Mucosa of descending colon (tissue), 3 donors: ENCODE measurements around the gene NDUFA12. TPM values are rescaled to one million over a fixed set of nuclear protein-coding genes. Genes with fewer than 3 reads are reported as not detected.
"Not testable (repeated sequence)": the region's sequence is repeated elsewhere in the genome, so short reads cannot be mapped to it uniquely, and the experiment has no call there.

Experiments
- ATAC-seq: fragments of 200-7000 bp; cut with Tn5 transposase; one replicate; pipeline ENCODE4 v1.9.1; 2020; ENCODE audit warnings: mild to moderate bottlenecking, moderate library complexity
- DNase-seq, 3 donors: peaks; one replicate each; pipeline ENCODE4 v3.0.0-alpha.2; 2020
- H3K36me3 ChIP-seq: fragments of 200-600 bp; one replicate; pipeline ENCODE4 v1.8.0; 2021; ENCODE audit warnings: low read depth, mild to moderate bottlenecking
- H3K4me1 ChIP-seq: fragments of 200-600 bp; one replicate; pipeline ENCODE4 v1.8.0; 2021; ENCODE audit warnings: low read depth, mild to moderate bottlenecking
- H3K4me3 ChIP-seq: fragments of 200-600 bp; one replicate; pipeline ENCODE4 v1.8.0; 2021; ENCODE audit warnings: mild to moderate bottlenecking
- H3K9me3 ChIP-seq: fragments of 200-600 bp; one replicate; pipeline ENCODE4 v1.8.0; 2021; ENCODE audit warnings: mild to moderate bottlenecking
- intact Hi-C, 2 donors: fragments of 100-400 bp; cut with DNase I in 1 of 2; cut with micrococcal nuclease in 1 of 2; formaldehyde crosslinking; loops; one replicate each; pipeline versions ENCODE4 v1.11.0 to v1.11.1; 2022; cut with DNase I, micrococcal nuclease
- total RNA-seq, 3 donors: library from RNA; stranded (reverse); fragmentation: NEBNext Ultra II Directional in 2 of 3; extraction: Animal tissue kit (Norgen Biotek cat#: 25700) in 2 of 3; gene quantifications; one replicate each; pipeline versions ENCODE4 v1.2.1 to v1.2.4, GENCODE V29; 2021 to 2023
- TF ChIP-seq, protein P1 (sequence below): fragments of 200-600 bp; IDR thresholded peaks from one replicate; pipeline ENCODE4 v1.8.0; 2022; ENCODE audit warnings: antibody characterized with exemption, mild to moderate bottlenecking
- donor health status: DM: no; HTN: no; CAD: no; lungs with moderate emphysema.
- donor health status: DM: no; HTN: no; CAD: no.
- donor health status: DM: no; HTN: yes; CAD: no.

NDUFA12 gene
- total RNA-seq, 3 donors from 2014 or later, result 107 to 124 (median 113) TPM

DNA sequence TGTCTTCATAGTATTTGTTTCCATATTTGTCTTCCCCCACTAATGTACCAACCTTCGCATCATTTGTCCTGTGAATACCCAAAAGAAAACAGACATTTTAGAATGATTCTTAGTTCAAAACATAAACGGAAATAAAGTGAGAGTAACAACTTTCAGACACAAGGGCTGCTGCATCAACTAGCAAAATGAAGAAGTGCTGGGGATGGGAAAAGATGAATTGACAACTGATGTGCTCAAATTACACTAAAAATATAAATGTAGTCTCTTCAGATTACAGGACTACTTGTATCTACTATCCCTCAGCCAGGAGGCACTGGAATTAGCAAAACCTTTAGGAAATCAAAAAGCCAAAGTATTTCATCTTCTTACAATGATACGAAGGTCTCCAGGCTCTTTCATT, 743 bp downstream of the NDUFA12 start:
- H3K36me3 ChIP-seq, result no peaks in the 10 kb centered on the region
- H3K9me3 ChIP-seq, result peaks cover 10% of the 10 kb centered on the region
- ATAC-seq, result no peak
- H3K4me1 ChIP-seq, result peaks cover 10% of the 10 kb centered on the region
- peak overlapping the region; percentile 66 for H3K4me3 ChIP-seq
- no peak for DNase-seq
- TF ChIP-seq, protein P1, sequence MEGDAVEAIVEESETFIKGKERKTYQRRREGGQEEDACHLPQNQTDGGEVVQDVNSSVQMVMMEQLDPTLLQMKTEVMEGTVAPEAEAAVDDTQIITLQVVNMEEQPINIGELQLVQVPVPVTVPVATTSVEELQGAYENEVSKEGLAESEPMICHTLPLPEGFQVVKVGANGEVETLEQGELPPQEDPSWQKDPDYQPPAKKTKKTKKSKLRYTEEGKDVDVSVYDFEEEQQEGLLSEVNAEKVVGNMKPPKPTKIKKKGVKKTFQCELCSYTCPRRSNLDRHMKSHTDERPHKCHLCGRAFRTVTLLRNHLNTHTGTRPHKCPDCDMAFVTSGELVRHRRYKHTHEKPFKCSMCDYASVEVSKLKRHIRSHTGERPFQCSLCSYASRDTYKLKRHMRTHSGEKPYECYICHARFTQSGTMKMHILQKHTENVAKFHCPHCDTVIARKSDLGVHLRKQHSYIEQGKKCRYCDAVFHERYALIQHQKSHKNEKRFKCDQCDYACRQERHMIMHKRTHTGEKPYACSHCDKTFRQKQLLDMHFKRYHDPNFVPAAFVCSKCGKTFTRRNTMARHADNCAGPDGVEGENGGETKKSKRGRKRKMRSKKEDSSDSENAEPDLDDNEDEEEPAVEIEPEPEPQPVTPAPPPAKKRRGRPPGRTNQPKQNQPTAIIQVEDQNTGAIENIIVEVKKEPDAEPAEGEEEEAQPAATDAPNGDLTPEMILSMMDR, result no peak
- intact Hi-C loops, result no loop called here

DNA sequence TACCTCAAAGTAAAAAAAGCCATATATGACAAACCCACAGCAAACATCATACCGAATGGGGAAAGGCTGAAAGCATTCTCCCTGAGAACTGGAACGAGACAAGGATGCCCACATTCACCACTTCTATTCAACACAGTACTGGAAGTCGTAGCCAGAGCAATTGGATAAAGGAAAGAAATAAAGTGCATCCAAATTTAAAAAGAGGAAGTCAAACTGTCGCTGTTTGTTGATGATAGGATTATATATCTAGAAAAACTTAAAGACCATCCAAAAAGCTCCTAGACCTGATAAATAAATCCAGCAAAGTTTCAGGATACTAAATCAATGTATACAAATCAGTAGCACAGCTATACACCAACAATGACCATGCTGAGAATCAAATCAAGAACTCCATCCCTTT, 5.2 kb downstream of the NDUFA12 start:
- DNase-seq (no peak), ATAC-seq (no peak)
- Histone ChIP-seq H3K9me3 (no peaks in the 10 kb centered on the region), H3K4me1 (peaks cover 5% of the 10 kb centered on the region), H3K36me3 (no peaks in the 10 kb centered on the region), H3K4me3 (no peak overlapping the region)
- TF ChIP-seq, protein P1, result no peak
- intact Hi-C loops, result no loop called here

DNA sequence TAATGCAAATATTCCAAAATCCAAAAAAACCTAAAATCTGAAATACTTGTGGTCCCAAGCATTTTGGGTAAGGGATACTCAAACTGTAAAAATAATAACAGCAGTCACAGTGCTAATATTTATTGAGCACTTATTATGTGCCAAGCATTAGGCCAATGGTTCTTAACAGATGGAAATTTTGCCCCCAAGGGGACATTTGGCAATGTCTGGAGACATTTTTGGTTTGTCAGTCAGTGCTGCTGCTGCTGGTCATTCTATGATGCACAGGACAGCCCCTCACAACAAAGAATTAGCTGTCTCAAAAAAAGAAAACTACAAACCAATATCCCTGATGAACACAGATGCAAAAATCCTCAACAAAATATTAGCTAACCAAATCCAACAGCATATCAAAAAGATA, 5.8 kb downstream of the NDUFA12 start:
- no peak for DNase-seq
- no peak for ATAC-seq
- Histone ChIP-seq H3K36me3 (no peaks in the 10 kb centered on the region), H3K9me3 (no peaks in the 10 kb centered on the region), H3K4me1 (peaks cover 4% of the 10 kb centered on the region), H3K4me3 (no peak overlapping the region)
- intact Hi-C loops, result no loop called here
- TF ChIP-seq, protein P1, result no peak

DNA sequence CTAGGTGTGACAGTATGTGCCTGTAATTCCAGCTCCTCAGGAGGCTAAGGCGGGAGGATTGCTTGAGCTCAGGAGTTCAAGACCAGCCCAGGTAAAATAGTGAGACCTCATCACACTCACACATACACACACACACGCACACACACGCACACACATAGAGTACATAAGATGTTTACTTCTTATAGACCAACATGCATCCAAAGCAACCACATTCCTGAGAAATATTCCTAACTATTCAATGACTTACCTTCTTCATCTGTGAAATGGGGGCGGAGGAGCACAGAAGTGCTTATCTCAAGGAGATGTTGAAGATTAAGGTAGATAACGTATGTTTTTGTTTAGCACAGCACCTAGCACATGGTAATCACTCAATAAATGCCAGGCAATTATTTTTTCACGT, 6.4 kb downstream of the NDUFA12 start:
- intact Hi-C loops, result no loop called here
- Histone ChIP-seq H3K36me3 (no peaks in the 10 kb centered on the region), H3K9me3 (no peaks in the 10 kb centered on the region), H3K4me1 (no peaks in the 10 kb centered on the region), H3K4me3 (no peak overlapping the region)
- ATAC-seq (no peak), DNase-seq (no peak)
- TF ChIP-seq, protein P1, result no peak

DNA sequence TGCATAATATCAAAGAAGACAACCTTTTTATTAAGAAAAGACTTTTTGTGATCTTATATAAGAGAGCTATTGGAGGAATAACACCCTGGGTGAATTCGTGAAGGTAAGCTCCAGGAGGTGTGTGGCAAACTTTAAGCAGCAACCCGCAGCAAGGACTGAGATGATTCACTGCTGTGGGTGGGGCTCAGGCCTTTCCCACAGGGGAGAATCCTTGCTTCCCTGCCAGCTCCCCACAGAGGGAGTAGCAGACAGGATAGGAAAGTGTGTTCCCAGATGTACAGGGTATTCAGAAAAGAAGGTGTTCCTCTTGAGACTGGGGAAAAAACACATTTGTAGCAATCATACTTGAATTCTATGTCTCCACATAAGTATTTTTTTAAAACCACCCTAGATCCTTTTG, 9.2 kb downstream of the NDUFA12 start:
- intact Hi-C loops, result no loop called here
- no peaks in the 10 kb centered on the region for H3K4me1 ChIP-seq
- H3K4me3 ChIP-seq, result no peak overlapping the region
- ATAC-seq, result no peak
- no peaks in the 10 kb centered on the region for H3K9me3 ChIP-seq
- TF ChIP-seq, protein P1, result no peak
- DNase-seq, result no peak
- no peaks in the 10 kb centered on the region for H3K36me3 ChIP-seq

DNA sequence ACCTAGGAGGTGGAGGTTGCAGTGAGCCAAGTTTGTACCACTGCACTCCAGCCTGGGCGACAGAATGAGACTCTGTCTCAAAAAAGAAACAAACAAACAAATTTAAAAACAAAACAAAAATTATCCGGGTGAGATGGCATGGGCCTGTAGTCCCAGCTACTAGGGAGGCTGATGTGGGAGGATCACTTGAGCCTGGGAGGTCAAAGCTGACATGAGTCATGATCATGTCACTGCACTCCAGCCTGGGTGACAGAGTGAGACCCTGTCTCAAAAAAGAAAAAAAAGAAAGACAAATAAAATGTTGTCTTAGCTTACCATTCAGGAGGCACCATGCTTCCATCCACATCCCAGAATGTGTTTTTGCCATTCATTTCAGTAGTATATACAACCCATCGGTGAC, 9.6 kb downstream of the NDUFA12 start:
- ATAC-seq, intact Hi-C loops, DNase-seq, H3K4me3 ChIP-seq, H3K9me3 ChIP-seq, H3K4me1 ChIP-seq, H3K36me3 ChIP-seq: not testable (repeated sequence)
